Astrocyte (in vitro differentiated cells and primary cell): Measurements from ENCODE around the gene CAPSL. TPM values are rescaled to one million over a fixed set of nuclear protein-coding genes. Genes with fewer than 3 reads are reported as not detected.
A peak's percentile ranks its signal among the peaks of the same experiment; 100 is the strongest.

ENCODE experiments used
- DNase-seq: peaks from one replicate; pipeline ENCODE4 v3.0.0-alpha.2; 2010; ENCODE audit warnings: low read depth
- FAIRE-seq: peaks from 2 replicates; lab custom pipeline; 2011; peaks lifted over from hg19 to GRCh38; lab: Jason Lieb, UNC
- H2AFZ ChIP-seq: 2 replicates; pipeline ENCODE4 v1.6.0; 2012; ENCODE audit warnings: low read depth, low read length, inconsistent platforms
- H3K27ac ChIP-seq: 2 replicates; pipeline ENCODE4 v1.5.1; 2011; ENCODE audit warnings: low read depth, low read length, inconsistent platforms
- H3K27me3 ChIP-seq: 2 replicates; pipeline ENCODE4 v1.6.0; 2011; ENCODE audit warnings: low read length, inconsistent platforms; ENCODE audit not compliant: insufficient read depth
- H3K36me3 ChIP-seq: 2 replicates; pipeline ENCODE4 v1.5.1; 2011; ENCODE audit warnings: low read length, inconsistent platforms; ENCODE audit not compliant: insufficient read depth
- H3K4me1 ChIP-seq: 2 replicates; pipeline ENCODE4 v1.5.1; 2011; ENCODE audit warnings: low read length, inconsistent platforms; ENCODE audit not compliant: insufficient read depth
- H3K4me2 ChIP-seq: 2 replicates; pipeline ENCODE4 v1.6.0; 2012; ENCODE audit warnings: low read length, inconsistent platforms
- H3K4me3 ChIP-seq: 2 replicates; pipeline ENCODE4 v1.5.1; 2011; ENCODE audit warnings: low read depth, mild to moderate bottlenecking, low read length, inconsistent platforms; ENCODE audit not compliant: insufficient read depth
- H3K79me2 ChIP-seq: 2 replicates; pipeline ENCODE4 v1.6.0; 2012; ENCODE audit warnings: mild to moderate bottlenecking, low read length, inconsistent platforms; ENCODE audit not compliant: insufficient read depth
- H3K9ac ChIP-seq: 2 replicates; pipeline ENCODE4 v1.6.0; 2012; ENCODE audit warnings: mild to moderate bottlenecking, low read length, inconsistent platforms
- H3K9me3 ChIP-seq: 2 replicates; pipeline ENCODE4 v1.5.1; 2012; ENCODE audit warnings: low read depth, mild to moderate bottlenecking, low read length, inconsistent platforms; ENCODE audit not compliant: insufficient read depth
- H4K20me1 ChIP-seq: 2 replicates; pipeline ENCODE4 v1.6.0; 2012; ENCODE audit warnings: low read length, inconsistent platforms; ENCODE audit not compliant: insufficient read depth
- H3K27ac Mint-ChIP-seq: one replicate; pipeline ENCODE4 v1.8.0; 2021; ENCODE audit warnings: mild to moderate bottlenecking, mixed read lengths; ENCODE audit not compliant: unreplicated experiment
- H3K27me3 Mint-ChIP-seq: one replicate; pipeline ENCODE4 v1.8.0; 2021; ENCODE audit warnings: low read depth, mixed read lengths; ENCODE audit not compliant: unreplicated experiment
- H3K36me3 Mint-ChIP-seq: one replicate; pipeline ENCODE4 v1.8.0; 2021; ENCODE audit warnings: low read depth, mixed read lengths; ENCODE audit not compliant: unreplicated experiment
- H3K4me1 Mint-ChIP-seq: one replicate; pipeline ENCODE4 v1.8.0; 2021; ENCODE audit warnings: low read depth, mixed read lengths; ENCODE audit not compliant: unreplicated experiment
- H3K4me3 Mint-ChIP-seq: one replicate; pipeline ENCODE4 v1.8.0; 2021; ENCODE audit warnings: mild to moderate bottlenecking, moderate library complexity, mixed read lengths; ENCODE audit not compliant: unreplicated experiment
- H3K9me3 Mint-ChIP-seq: one replicate; pipeline ENCODE4 v1.8.0; 2021; ENCODE audit warnings: mild to moderate bottlenecking, mixed read lengths; ENCODE audit not compliant: unreplicated experiment
- CTCF ChIP-seq: IDR thresholded peaks from 2 replicates; pipeline ENCODE4 v1.5.1; 2011; ENCODE audit warnings: low read depth, mild to moderate bottlenecking, inconsistent platforms, low read length, moderate library complexity; ENCODE audit not compliant: insufficient read depth
- EZH2 ChIP-seq: IDR thresholded peaks from 2 replicates; pipeline ENCODE4 v1.6.1; 2012; ENCODE audit warnings: mild to moderate bottlenecking, low read length, inconsistent platforms; ENCODE audit not compliant: insufficient read depth
- total RNA-seq: library from RNA; stranded (reverse); gene quantifications from 2 replicates; pipeline ENCODE4 v1.2.1, GENCODE V29; 2021

The CAPSL gene
- total RNA-seq, 1 donor from 2014 or later = not detected

GRCh38 chr5:35921930-35922329, 16.5 kb downstream of the CAPSL start:
- peaks cover 12% of the 10 kb centered on the region for H3K4me1 Mint-ChIP-seq
- Histone ChIP-seq H3K36me3 (no peaks in the 10 kb centered on the region), H3K4me1 (peaks cover 14% of the 10 kb centered on the region), H3K4me3 (no peak overlapping the region), H3K4me2 (no peak overlapping the region), H3K79me2 (no peaks in the 10 kb centered on the region), H3K9me3 (no peaks in the 10 kb centered on the region), H4K20me1 (no peaks in the 10 kb centered on the region), H3K9ac (no peak overlapping the region), H3K27ac (no peak overlapping the region), H2AFZ (no peak overlapping the region), H3K27me3 (peaks cover 4% of the 10 kb centered on the region)
- H3K36me3 Mint-ChIP-seq = no peaks in the 10 kb centered on the region
- no peak for FAIRE-seq
- no peak overlapping the region for H3K27ac Mint-ChIP-seq
- no peak for DNase-seq
- H3K27me3 Mint-ChIP-seq = peaks cover 37% of the 10 kb centered on the region
- TF ChIP-seq CTCF (no peak), EZH2 (no peak)
- H3K4me3 Mint-ChIP-seq = no peak overlapping the region
- peaks cover 5% of the 10 kb centered on the region for H3K9me3 Mint-ChIP-seq

- H3K9me3 Mint-ChIP-seq = peaks cover 5% of the 10 kb centered on the region
- peak; percentile 11 for TF ChIP-seq CTCF
- TF ChIP-seq EZH2 = no peak
- H3K27me3 Mint-ChIP-seq = peaks cover 31% of the 10 kb centered on the region
- H3K9me3 ChIP-seq = no peaks in the 10 kb centered on the region
- peaks cover 12% of the 10 kb centered on the region for H3K4me1 Mint-ChIP-seq
- no peaks in the 10 kb centered on the region for H4K20me1 ChIP-seq
- H3K36me3 ChIP-seq = no peaks in the 10 kb centered on the region
- H3K4me3 ChIP-seq = no peak overlapping the region
- H3K36me3 Mint-ChIP-seq = no peaks in the 10 kb centered on the region
- DNase-seq = no peak
- H3K4me3 Mint-ChIP-seq = no peak overlapping the region
- no peaks in the 10 kb centered on the region for H3K27me3 ChIP-seq
- no peak overlapping the region for H3K27ac ChIP-seq
- no peak for FAIRE-seq
- no peaks in the 10 kb centered on the region for H3K79me2 ChIP-seq
- no peak overlapping the region for H2AFZ ChIP-seq
- no peak overlapping the region for H3K9ac ChIP-seq
- no peak overlapping the region for H3K4me2 ChIP-seq
- H3K4me1 ChIP-seq = peaks cover 14% of the 10 kb centered on the region
- no peak overlapping the region for H3K27ac Mint-ChIP-seq
Observed at GRCh38 chr5:35920890-35921289, 17.5 kb downstream of the CAPSL start.

GRCh38 chr5:35919191-35919590, 19.2 kb downstream of the CAPSL start:
- no peak overlapping the region for H3K27ac ChIP-seq
- no peak overlapping the region for H3K4me3 ChIP-seq
- Mint-ChIP-seq H3K27me3 (peaks cover 24% of the 10 kb centered on the region), H3K27ac (no peak overlapping the region), H3K4me3 (no peak overlapping the region), H3K9me3 (peaks cover 7% of the 10 kb centered on the region), H3K4me1 (peaks cover 9% of the 10 kb centered on the region), H3K36me3 (no peaks in the 10 kb centered on the region)
- H3K4me2 ChIP-seq = peak overlapping the region; percentile 4
- no peaks in the 10 kb centered on the region for H4K20me1 ChIP-seq
- TF ChIP-seq EZH2 (no peak), CTCF (no peak)
- H3K27me3 ChIP-seq = no peaks in the 10 kb centered on the region
- H2AFZ ChIP-seq = no peak overlapping the region
- H3K9me3 ChIP-seq = no peaks in the 10 kb centered on the region
- DNase-seq (peak; percentile 92), FAIRE-seq (peak; percentile 78)
- H3K4me1 ChIP-seq = peaks cover 4% of the 10 kb centered on the region
- no peaks in the 10 kb centered on the region for H3K36me3 ChIP-seq
- no peaks in the 10 kb centered on the region for H3K79me2 ChIP-seq
- H3K9ac ChIP-seq = no peak overlapping the region
